Trophoblast cell (in vitro differentiated cells and primary cell): ENCODE results near the gene CCDC57.

Experiments used
- DNase-seq, 2 donors: peaks; one replicate each; pipeline ENCODE4 v3.0.0-alpha.2; 2016
- H2AFZ ChIP-seq: 2 replicates; pipeline ENCODE4 v1.6.1; 2013; ENCODE audit warnings: low read length, moderate library complexity, mild to moderate bottlenecking; ENCODE audit not compliant: insufficient read depth, poor library complexity
- H2AK5ac ChIP-seq: 2 replicates; pipeline ENCODE4 v1.6.1; 2013; ENCODE audit warnings: mild to moderate bottlenecking, low read length
- H2BK120ac ChIP-seq: 2 replicates; pipeline ENCODE4 v1.6.1; 2013; ENCODE audit warnings: low read length, mild to moderate bottlenecking, moderate library complexity; ENCODE audit not compliant: insufficient read depth, poor library complexity
- H2BK12ac ChIP-seq: 2 replicates; pipeline ENCODE4 v1.6.1; 2013; ENCODE audit warnings: mild to moderate bottlenecking, low read length, moderate library complexity
- H2BK5ac ChIP-seq: 2 replicates; pipeline ENCODE4 v1.6.1; 2013; ENCODE audit warnings: low read length, low read depth, moderate library complexity, mild to moderate bottlenecking; ENCODE audit not compliant: poor library complexity
- H3K14ac ChIP-seq: 2 replicates; pipeline ENCODE4 v1.6.1; 2013; ENCODE audit warnings: mild to moderate bottlenecking, low read length
- H3K18ac ChIP-seq: 2 replicates; pipeline ENCODE4 v1.6.1; 2013; ENCODE audit warnings: mild to moderate bottlenecking, low read length
- H3K23ac ChIP-seq: 2 replicates; pipeline ENCODE4 v1.6.1; 2013; ENCODE audit warnings: low read length
- H3K27ac ChIP-seq: 2 replicates; pipeline ENCODE4 v1.5.1; 2013; ENCODE audit warnings: low read depth, mild to moderate bottlenecking, inconsistent platforms, low read length, moderate library complexity
- H3K27me3 ChIP-seq: 2 replicates; pipeline ENCODE4 v1.6.1; 2013; ENCODE audit warnings: inconsistent platforms, mild to moderate bottlenecking, low read length, moderate library complexity; ENCODE audit not compliant: insufficient read depth
- H3K36me3 ChIP-seq, 2 experiments: 1 replicate in 1 of 2; 2 replicates in 1 of 2; pipeline ENCODE4 v1.6.1; 2013; ENCODE audit warnings: low read length in 2 of 2, mild to moderate bottlenecking in 2 of 2, moderate library complexity in 1 of 2; ENCODE audit not compliant: insufficient read depth in 2 of 2, control insufficient read depth in 1 of 2
- H3K4ac ChIP-seq: 2 replicates; pipeline ENCODE4 v1.6.1; 2013; ENCODE audit warnings: low read depth, mild to moderate bottlenecking, low read length, moderate library complexity
- H3K4me1 ChIP-seq, 2 experiments: 1 replicate in 1 of 2; 2 replicates in 1 of 2; pipeline ENCODE4 v1.6.1; 2013; ENCODE audit warnings: low read length in 2 of 2, mild to moderate bottlenecking in 2 of 2, moderate library complexity in 1 of 2; ENCODE audit not compliant: insufficient read depth in 2 of 2, control insufficient read depth in 1 of 2
- H3K4me2 ChIP-seq: 2 replicates; pipeline ENCODE4 v1.6.1; 2013; ENCODE audit warnings: inconsistent platforms, mild to moderate bottlenecking, low read length, moderate library complexity
- H3K4me3 ChIP-seq: 2 replicates; pipeline ENCODE4 v1.5.1; 2013; ENCODE audit warnings: mild to moderate bottlenecking, low read depth, low read length, inconsistent platforms
- H3K79me1 ChIP-seq: one replicate; pipeline ENCODE4 v1.6.1; 2013; ENCODE audit warnings: low read length
- H3K79me2 ChIP-seq: 2 replicates; pipeline ENCODE4 v1.6.1; 2013; ENCODE audit warnings: low read length, mild to moderate bottlenecking; ENCODE audit not compliant: control insufficient read depth, insufficient read depth, poor library complexity
- H3K9ac ChIP-seq: 2 replicates; pipeline ENCODE4 v1.6.1; 2013; ENCODE audit warnings: mild to moderate bottlenecking, low read length
- H3K9me3 ChIP-seq: 2 replicates; pipeline ENCODE4 v1.6.1; 2013; ENCODE audit warnings: low read depth, mild to moderate bottlenecking, control low read depth, inconsistent platforms, low read length; ENCODE audit not compliant: insufficient read depth
- H4K12ac ChIP-seq: 2 replicates; pipeline ENCODE4 v1.6.1; 2013; ENCODE audit warnings: low read depth, mild to moderate bottlenecking, low read length, moderate library complexity
- H4K8ac ChIP-seq: 2 replicates; pipeline ENCODE4 v1.6.1; 2013; ENCODE audit warnings: low read depth, mild to moderate bottlenecking, low read length, moderate library complexity
- H4K91ac ChIP-seq: one replicate; pipeline ENCODE4 v1.6.1; 2013; ENCODE audit warnings: low read depth, mild to moderate bottlenecking, low read length, moderate library complexity
- WGBS: extraction: QIAGEN DNeasy Blood & Tissue Kit; methylation state at CpG from one replicate; pipeline ENCODE4 v1.1.7; 2013; ENCODE audit warnings: missing lambda C conversion rate; ENCODE audit not compliant: insufficient read length, insufficient coverage; ENCODE audit errors: extremely low coverage; 5-methylcytosine and 5-hydroxymethylcytosine counted together

The CCDC57 gene

DNA sequence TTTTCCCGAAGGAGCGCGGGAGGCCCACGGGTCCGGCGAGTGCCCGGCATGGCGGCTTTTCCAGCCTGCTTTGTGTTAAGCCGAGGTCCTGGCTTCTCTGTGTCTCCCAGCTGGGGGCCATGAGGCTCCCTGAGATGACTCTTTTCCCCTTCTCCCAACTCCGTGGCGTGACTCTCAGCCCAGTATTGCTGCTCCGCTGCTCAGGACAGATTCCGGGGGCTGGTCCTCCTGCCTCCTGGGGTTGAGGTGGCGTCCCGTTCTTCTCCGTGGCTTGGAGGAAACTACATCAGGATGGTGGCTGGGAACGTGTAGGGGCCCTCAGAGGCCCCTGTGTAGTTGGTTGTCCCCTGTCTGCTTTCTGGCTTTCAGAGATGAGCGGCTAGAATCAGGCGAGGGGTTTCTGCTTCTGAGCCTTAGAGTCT is 160.0 kb downstream of the CCDC57 start:
- H3K36me3 ChIP-seq: peaks cover 66 to 71% of the 10 kb centered on the region in 2 experiments
- no peak overlapping the region for H3K14ac ChIP-seq
- no peak overlapping the region for H3K27ac ChIP-seq
- no peak overlapping the region for H2BK120ac ChIP-seq
- no peak overlapping the region for H4K91ac ChIP-seq
- peak overlapping the region; percentile 86 for H3K4me3 ChIP-seq
- peaks cover 9% of the 10 kb centered on the region for H3K79me2 ChIP-seq
- no peak overlapping the region for H3K23ac ChIP-seq
- H3K9me3 ChIP-seq: peaks cover 4% of the 10 kb centered on the region
- H3K4me1 ChIP-seq: peaks cover 14 to 15% of the 10 kb centered on the region in 2 experiments
- no peak overlapping the region for H2BK5ac ChIP-seq
- WGBS: no CpG with 5 or more reads among the region's 19 CpGs
- H2AK5ac ChIP-seq: no peak overlapping the region
- H3K79me1 ChIP-seq: peaks cover 4% of the 10 kb centered on the region
- peak overlapping the region; percentile 100 for H3K4me2 ChIP-seq
- H3K4ac ChIP-seq: peak overlapping the region; percentile 62
- H4K12ac ChIP-seq: peak overlapping the region; percentile 49
- no peak overlapping the region for H3K18ac ChIP-seq
- no peak overlapping the region for H4K8ac ChIP-seq
- H3K9ac ChIP-seq: peak overlapping the region; percentile 91
- H2BK12ac ChIP-seq: no peak overlapping the region
- H2AFZ ChIP-seq: no peak overlapping the region
- H3K27me3 ChIP-seq: no peaks in the 10 kb centered on the region
- DNase-seq: no peak

DNA sequence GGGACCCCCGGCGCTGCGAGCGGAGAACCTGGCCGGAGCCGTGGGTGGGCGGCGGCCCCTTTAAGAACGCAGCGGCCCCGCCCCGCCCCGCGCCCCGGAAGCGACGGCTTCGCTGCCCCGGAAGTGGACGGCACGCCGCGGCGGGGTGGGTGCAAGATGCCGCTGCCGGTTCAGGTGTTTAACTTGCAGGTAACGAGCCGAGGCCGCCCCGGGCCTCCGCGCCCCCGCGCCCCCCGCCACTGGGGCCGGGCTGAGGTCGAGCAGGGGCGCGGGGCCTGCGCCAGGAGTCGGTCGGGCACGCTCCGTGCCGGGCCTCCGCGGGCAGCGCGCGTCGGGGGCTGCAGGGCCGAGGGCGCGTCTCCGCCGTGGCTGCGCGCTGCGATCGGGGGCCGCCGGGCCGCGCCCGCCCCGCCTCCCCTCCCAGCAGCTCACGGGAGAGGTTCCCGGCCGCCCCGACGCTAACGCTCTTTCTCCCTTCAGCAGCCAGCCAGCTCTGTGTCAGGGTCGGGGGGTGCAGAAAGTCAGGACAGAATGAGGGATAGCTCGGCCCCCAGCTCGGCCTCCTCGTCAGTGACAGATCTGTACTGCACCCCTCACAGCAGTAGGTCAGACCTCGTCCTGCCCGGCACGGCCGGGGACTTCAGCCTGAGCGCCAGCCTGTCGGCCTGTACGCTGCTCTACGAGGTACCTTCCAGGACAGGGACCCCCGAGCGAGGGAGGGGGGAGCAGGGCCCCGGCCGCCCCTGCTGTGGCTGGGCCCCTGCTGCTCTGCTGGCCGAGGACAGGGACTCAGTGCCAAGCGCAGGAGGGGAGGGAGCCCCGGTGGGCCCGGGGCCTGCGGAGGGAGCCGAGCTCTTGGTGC is 160.6 kb downstream of the CCDC57 start, which contains the start of the genes GPS1 and RFNG:
Gene GPS1, plus strand, starts transcription at position 123 of the 862 bp plus-strand sequence. Its CDS starts 34 bp downstream, at position 157.
Gene RFNG, minus strand, starts transcription at position 36 of the 862 bp plus-strand sequence. CDS start 45 bp downstream, outside the sequence.
- H3K4me1 ChIP-seq: peaks cover 14 to 15% of the 10 kb centered on the region in 2 experiments

More for the DNA sequence above, 160.6 kb downstream of the CCDC57 start, which contains the start of the genes GPS1 and RFNG:
- H3K9ac ChIP-seq: peak within 1 kb of the TSS; percentile 91
- no CpG with 5 or more reads among the region's 94 CpGs for WGBS
- peak within 1 kb of the TSS; percentile 53 for H3K18ac ChIP-seq
- H3K23ac ChIP-seq: no peak within 1 kb of the TSS
- H2BK12ac ChIP-seq: no peak within 1 kb of the TSS
- H2BK120ac ChIP-seq: peak within 1 kb of the TSS; percentile 17
- peak within 1 kb of the TSS; percentile 82 for H3K14ac ChIP-seq
- no peak within 1 kb of the TSS for H2BK5ac ChIP-seq
- peak within 1 kb of the TSS; percentile 86 for H3K4me3 ChIP-seq
- peak within 1 kb of the TSS; percentile 87 for H4K8ac ChIP-seq
- peak within 1 kb of the TSS; percentile 62 for H3K4ac ChIP-seq
- H2AFZ ChIP-seq: peak within 1 kb of the TSS; percentile 78
- H2AK5ac ChIP-seq: peak within 1 kb of the TSS; percentile 73
- H3K36me3 ChIP-seq: peaks cover 66 to 71% of the 10 kb centered on the region in 2 experiments
- H4K91ac ChIP-seq: peak within 1 kb of the TSS; percentile 41
- DNase-seq: peak; percentile 49 to 69
- peaks cover 9% of the 10 kb centered on the region for H3K79me2 ChIP-seq
- H3K4me2 ChIP-seq: peak within 1 kb of the TSS; percentile 100
- H3K27me3 ChIP-seq: no peaks in the 10 kb centered on the region
- H3K9me3 ChIP-seq: peaks cover 7% of the 10 kb centered on the region
- H3K27ac ChIP-seq: no peak within 1 kb of the TSS
- peaks cover 4% of the 10 kb centered on the region for H3K79me1 ChIP-seq
- peak within 1 kb of the TSS; percentile 49 for H4K12ac ChIP-seq
